ENCODE results near the gene KIF19. TPM values are rescaled to one million over a fixed set of nuclear protein-coding genes. Genes with fewer than 3 reads are reported as not detected.

The KIF19 gene
- total RNA-seq, 2 experiments from 2014 or later, result 0.37 TPM

- ChIA-PET CTCF (interaction anchor here (1.3 to 2.4 kb wide), 2 partner anchors 17 to 70 kb away, joined by 3 to 11 read pairs; partner anchors contain the start of gene GPR142), POLR2A (no interaction called here)
- DNase-seq (no peak), ATAC-seq (no peak)
- Mint-ChIP-seq H3K27me3 (ENCODE audit: low read depth) (peaks cover 5% of the 10 kb centered on the region), H3K27ac (no peak overlapping the region), H3K36me3 (ENCODE audit: low read depth) (no peaks in the 10 kb centered on the region), H3K4me3 (no peak overlapping the region), H3K9me3 (ENCODE audit: insufficient read depth) (no peaks in the 10 kb centered on the region), H3K4me1 (ENCODE audit: low read depth) (peaks cover 4% of the 10 kb centered on the region)
Measured at GRCh38 chr17:74385201-74385600, 59.2 kb downstream of the KIF19 start.

DNA sequence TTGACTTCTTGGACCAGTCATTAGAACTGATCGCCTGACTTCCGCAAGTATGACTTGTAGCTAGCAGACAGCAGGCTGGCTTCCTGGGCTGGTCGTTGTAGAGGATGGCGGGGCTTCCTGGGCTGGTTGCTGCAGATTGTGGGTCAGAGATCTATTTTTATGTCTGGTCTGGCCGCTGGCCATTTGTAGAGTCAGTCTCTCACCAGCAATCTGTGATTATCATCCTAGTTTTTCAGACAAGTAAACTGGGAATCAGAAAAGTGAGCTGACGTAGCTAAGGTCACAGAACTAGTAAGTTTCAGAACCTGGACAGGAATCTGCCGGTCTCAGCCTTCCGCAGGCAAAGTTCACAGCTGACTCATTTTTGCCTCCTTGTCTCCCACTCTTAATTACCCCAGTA is 60.4 kb downstream of the KIF19 start:
- H3K9me3 Mint-ChIP-seq (ENCODE audit: insufficient read depth), result no peaks in the 10 kb centered on the region
- no peak overlapping the region for H3K4me3 Mint-ChIP-seq
- no peaks in the 10 kb centered on the region for H3K4me1 Mint-ChIP-seq (ENCODE audit: low read depth)
- DNase-seq (no peak), ATAC-seq (no peak)
- CTCF ChIA-PET, result interaction anchor here (0.6 kb wide), 1 partner anchor 13 kb away, joined by 3 read pairs; no protein-coding TSS in a partner anchor
- no peaks in the 10 kb centered on the region for H3K36me3 Mint-ChIP-seq (ENCODE audit: low read depth)
- peaks cover 5% of the 10 kb centered on the region for H3K27me3 Mint-ChIP-seq (ENCODE audit: low read depth)
- POLR2A ChIA-PET, result no interaction called here
- no peak overlapping the region for H3K27ac Mint-ChIP-seq

- ATAC-seq, result no peak
- ChIA-PET CTCF (no interaction called here), POLR2A (no interaction called here)
- Mint-ChIP-seq H3K27ac (no peak overlapping the region), H3K27me3 (ENCODE audit: low read depth) (peaks cover 8% of the 10 kb centered on the region), H3K4me3 (no peak overlapping the region), H3K4me1 (ENCODE audit: low read depth) (peaks cover 2% of the 10 kb centered on the region), H3K36me3 (ENCODE audit: low read depth) (no peaks in the 10 kb centered on the region), H3K9me3 (ENCODE audit: insufficient read depth) (no peaks in the 10 kb centered on the region)
- DNase-seq, result no peak
Measured at GRCh38 chr17:74387365-74388218, 61.6 kb downstream of the KIF19 start.

DNA sequence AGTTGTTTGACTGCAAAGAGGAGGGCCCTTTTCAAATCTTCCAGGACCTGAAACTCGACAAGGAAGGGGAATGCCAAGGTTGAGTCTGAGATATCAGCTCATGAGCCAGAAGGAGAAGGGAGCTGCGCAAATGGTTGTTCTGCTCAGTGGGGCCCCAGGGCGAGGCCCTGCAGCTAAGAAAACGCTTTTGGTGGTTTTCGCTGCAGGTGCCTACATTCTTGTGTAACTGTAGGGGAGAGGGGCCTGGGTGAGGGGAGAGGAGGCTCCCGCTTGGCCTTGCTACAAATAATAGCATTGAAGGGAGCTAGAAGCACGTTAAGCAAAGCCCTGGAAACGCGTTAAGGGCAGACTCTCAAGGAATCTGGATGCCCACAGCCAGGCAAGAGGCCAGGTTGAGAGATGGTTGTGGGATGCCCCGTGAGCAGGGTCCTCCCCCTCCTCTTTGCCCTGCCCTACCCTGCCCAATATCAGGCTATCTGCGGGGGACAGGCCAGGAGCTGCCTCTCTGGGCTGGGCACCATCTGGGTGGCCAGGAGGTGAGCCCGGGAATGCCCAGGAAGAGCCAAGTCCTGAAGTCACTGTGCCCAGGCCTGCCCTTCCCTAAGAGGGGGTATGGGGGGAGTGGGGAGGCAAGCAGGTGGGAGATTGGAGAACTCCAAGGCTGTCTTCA is 63.2 kb downstream of the KIF19 start:
- ChIA-PET CTCF (no interaction called here), POLR2A (no interaction called here)
- ATAC-seq (no peak), DNase-seq (no peak)
- no peaks in the 10 kb centered on the region for H3K9me3 Mint-ChIP-seq (ENCODE audit: insufficient read depth)
- peaks cover 3% of the 10 kb centered on the region for H3K27me3 Mint-ChIP-seq (ENCODE audit: low read depth)
- no peak overlapping the region for H3K27ac Mint-ChIP-seq
- H3K36me3 Mint-ChIP-seq (ENCODE audit: low read depth), result no peaks in the 10 kb centered on the region
- peaks cover 2% of the 10 kb centered on the region for H3K4me1 Mint-ChIP-seq (ENCODE audit: low read depth)
- H3K4me3 Mint-ChIP-seq, result no peak overlapping the region

GRCh38 chr17:74389937-74390679 is 64.1 kb downstream of the KIF19 start:
- no peaks in the 10 kb centered on the region for H3K36me3 Mint-ChIP-seq (ENCODE audit: low read depth)

DNA sequence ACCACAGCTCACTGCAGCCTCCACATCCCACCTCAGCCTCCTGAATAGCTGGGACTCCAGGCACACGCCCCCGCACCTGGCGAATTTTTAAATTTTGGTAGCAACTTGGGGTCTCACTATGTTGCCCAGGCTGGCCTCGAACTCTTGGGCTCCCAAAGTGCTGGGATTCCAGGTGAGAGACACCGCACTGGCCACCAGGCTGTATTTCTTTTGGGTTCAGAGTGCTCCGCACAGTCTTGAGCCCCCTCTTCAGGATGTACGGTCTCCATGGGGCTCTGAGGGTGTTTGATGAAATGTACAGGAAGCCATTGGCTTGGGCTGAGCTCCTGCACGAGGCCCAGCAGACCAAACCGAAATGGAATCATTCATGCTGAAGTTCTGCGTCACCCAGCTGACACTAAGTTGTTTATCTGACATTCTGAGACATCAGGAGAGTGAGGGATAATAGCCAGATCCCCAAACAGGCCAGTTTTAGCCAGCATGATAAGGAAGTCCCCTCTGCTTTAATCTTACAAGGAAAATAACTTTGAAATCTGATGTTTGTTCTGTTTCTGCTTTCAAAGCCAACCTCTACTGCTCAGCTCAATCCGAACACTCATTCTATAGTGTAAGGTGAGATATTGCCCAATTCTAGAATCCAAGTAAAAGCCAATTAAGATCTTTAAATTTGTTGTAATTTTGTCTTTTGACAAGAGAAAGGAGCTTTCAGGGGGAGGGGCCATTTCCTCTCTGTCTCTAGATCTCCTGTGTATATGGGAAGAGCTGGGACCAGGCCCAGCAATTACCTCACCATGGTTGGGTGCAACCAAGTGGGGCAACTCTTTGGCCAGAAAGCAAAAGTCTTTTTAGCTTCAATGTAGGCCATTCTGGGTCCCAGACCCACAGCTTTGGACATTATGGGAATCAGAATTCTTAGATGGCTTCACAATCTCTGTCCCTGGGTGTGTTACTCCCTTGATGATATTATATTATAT is 64.9 kb downstream of the KIF19 start:
- no peak overlapping the region for H3K4me3 Mint-ChIP-seq
- peaks cover 3% of the 10 kb centered on the region for H3K27me3 Mint-ChIP-seq (ENCODE audit: low read depth)
- H3K27ac Mint-ChIP-seq, result no peak overlapping the region
- DNase-seq (no peak), ATAC-seq (no peak)
- ChIA-PET CTCF (interaction anchor here (1.0 to 1.3 kb wide), 2 partner anchors 12 to 66 kb away, joined by 4 to 6 read pairs; no protein-coding TSS in a partner anchor), POLR2A (no interaction called here)
- peaks cover 2% of the 10 kb centered on the region for H3K4me1 Mint-ChIP-seq (ENCODE audit: low read depth)
- H3K36me3 Mint-ChIP-seq (ENCODE audit: low read depth), result no peaks in the 10 kb centered on the region
- no peaks in the 10 kb centered on the region for H3K9me3 Mint-ChIP-seq (ENCODE audit: insufficient read depth)

More at GRCh38 chr17:74389937-74390679, 64.1 kb downstream of the KIF19 start:
- ChIA-PET POLR2A (no interaction called here), CTCF (no interaction called here)
- DNase-seq, result no peak
- Mint-ChIP-seq H3K27me3 (ENCODE audit: low read depth) (peaks cover 3% of the 10 kb centered on the region), H3K4me1 (ENCODE audit: low read depth) (peaks cover 2% of the 10 kb centered on the region), H3K27ac (no peak overlapping the region), H3K9me3 (ENCODE audit: insufficient read depth) (no peaks in the 10 kb centered on the region), H3K4me3 (no peak overlapping the region)
- ATAC-seq, result no peak

DNA sequence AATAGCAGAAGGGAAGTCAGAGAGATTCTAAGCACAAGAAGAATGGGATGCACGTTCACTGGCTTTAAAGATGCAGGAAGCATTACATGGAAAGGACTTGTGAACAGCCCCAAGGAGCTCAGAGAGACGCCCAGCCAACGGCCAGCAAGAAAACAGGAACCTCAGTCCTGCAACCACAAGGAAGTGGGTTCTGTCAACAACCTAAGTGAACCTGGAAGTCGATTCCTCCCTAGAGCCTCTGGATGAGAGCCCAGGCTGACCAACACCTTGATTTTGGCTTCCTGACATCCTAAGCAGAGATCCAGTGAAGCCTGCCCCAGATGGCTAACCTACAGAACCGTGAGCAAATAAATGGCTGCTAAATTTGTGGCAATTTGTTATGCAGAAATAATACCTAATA is 65.7 kb downstream of the KIF19 start:
- no peaks in the 10 kb centered on the region for H3K36me3 Mint-ChIP-seq (ENCODE audit: low read depth)
- no peaks in the 10 kb centered on the region for H3K9me3 Mint-ChIP-seq (ENCODE audit: insufficient read depth)
- no peak overlapping the region for H3K4me3 Mint-ChIP-seq
- CTCF ChIA-PET, result interaction anchor here (1.0 to 1.3 kb wide), 2 partner anchors 13 to 65 kb away, joined by 4 to 6 read pairs; no protein-coding TSS in a partner anchor
- no peak overlapping the region for H3K27ac Mint-ChIP-seq
- DNase-seq (no peak), ATAC-seq (no peak)
- H3K27me3 Mint-ChIP-seq (ENCODE audit: low read depth), result peaks cover 3% of the 10 kb centered on the region
- POLR2A ChIA-PET, result no interaction called here
- H3K4me1 Mint-ChIP-seq (ENCODE audit: low read depth), result peaks cover 2% of the 10 kb centered on the region

GRCh38 chr17:74392848-74393247 is 66.8 kb downstream of the KIF19 start:
- POLR2A ChIA-PET, result no interaction called here
- Mint-ChIP-seq H3K4me3 (no peak overlapping the region), H3K4me1 (ENCODE audit: low read depth) (peaks cover 2% of the 10 kb centered on the region), H3K36me3 (ENCODE audit: low read depth) (no peaks in the 10 kb centered on the region), H3K27me3 (ENCODE audit: low read depth) (peaks cover 3% of the 10 kb centered on the region), H3K27ac (no peak overlapping the region), H3K9me3 (ENCODE audit: insufficient read depth) (no peaks in the 10 kb centered on the region)
- DNase-seq (no peak), ATAC-seq (no peak)
- CTCF ChIA-PET, result interaction anchor here (1.0 to 1.4 kb wide), 2 partner anchors 14 to 24 kb away, joined by 4 to 6 read pairs; no protein-coding TSS in a partner anchor

GRCh38 chr17:74393346-74393942 is 67.4 kb downstream of the KIF19 start:
- H3K27me3 Mint-ChIP-seq (ENCODE audit: low read depth), result peaks cover 3% of the 10 kb centered on the region
- DNase-seq, result no peak
- no peak overlapping the region for H3K4me3 Mint-ChIP-seq
- ChIA-PET CTCF (interaction anchor here (0.9 to 1.4 kb wide), 4 partner anchors 14 to 264 kb away, joined by 3 to 6 read pairs (median 4); no protein-coding TSS in a partner anchor), POLR2A (no interaction called here)
- H3K27ac Mint-ChIP-seq, result no peak overlapping the region
- H3K9me3 Mint-ChIP-seq (ENCODE audit: insufficient read depth), result no peaks in the 10 kb centered on the region
- ATAC-seq, result no peak
- H3K4me1 Mint-ChIP-seq (ENCODE audit: low read depth), result peaks cover 2% of the 10 kb centered on the region
- no peaks in the 10 kb centered on the region for H3K36me3 Mint-ChIP-seq (ENCODE audit: low read depth)

DNA sequence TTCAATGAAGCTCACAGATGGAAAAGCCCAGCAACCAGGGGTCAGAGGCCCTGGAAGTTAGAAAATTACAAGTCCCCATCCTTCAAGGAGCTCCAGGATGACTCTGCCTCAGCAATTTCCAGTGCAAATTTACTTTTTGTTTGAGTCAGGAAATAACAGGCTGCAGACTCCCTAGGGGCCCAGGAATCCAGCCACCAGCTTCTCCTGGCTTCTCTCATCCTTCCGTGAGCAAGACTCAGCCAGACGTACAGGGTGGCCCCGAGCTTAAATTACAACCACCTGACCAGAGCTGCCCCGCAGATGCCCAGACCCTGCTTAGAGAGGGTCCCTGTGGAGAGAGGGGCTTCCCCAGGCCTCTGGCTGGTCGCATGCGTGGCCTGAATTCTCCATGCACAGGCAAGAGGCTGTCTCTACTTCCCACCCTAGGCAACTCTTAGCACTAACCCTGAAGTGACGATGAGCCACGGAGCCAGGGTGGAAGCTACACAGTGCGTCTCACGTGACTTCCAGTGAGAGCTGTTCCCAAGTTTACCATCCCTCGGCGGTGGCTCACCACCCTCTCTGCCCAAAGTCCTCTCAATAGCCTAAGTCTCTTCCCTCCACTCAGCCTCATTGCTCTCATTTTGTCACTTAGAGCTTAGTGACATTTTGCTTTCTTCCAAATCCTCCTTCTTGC is 68.4 kb downstream of the KIF19 start:
- POLR2A ChIA-PET, result no interaction called here
- CTCF ChIA-PET, result interaction anchor here (0.9 to 1.1 kb wide), 3 partner anchors 26 to 263 kb away, joined by 3 read pairs; no protein-coding TSS in a partner anchor
- no peak overlapping the region for H3K4me3 Mint-ChIP-seq
- H3K27me3 Mint-ChIP-seq (ENCODE audit: low read depth), result peaks cover 3% of the 10 kb centered on the region
- no peaks in the 10 kb centered on the region for H3K9me3 Mint-ChIP-seq (ENCODE audit: insufficient read depth)
- DNase-seq (no peak), ATAC-seq (no peak)
- H3K27ac Mint-ChIP-seq, result no peak overlapping the region
- H3K36me3 Mint-ChIP-seq (ENCODE audit: low read depth), result no peaks in the 10 kb centered on the region
- H3K4me1 Mint-ChIP-seq (ENCODE audit: low read depth), result peaks cover 2% of the 10 kb centered on the region

All from activated CD8-positive, alpha-beta T cell treated with anti-CD3 and anti-CD28 coated beads, Interleukin-2, amount 10 ng/mL, durations not matched to agents 7 days and 5 days (primary cell).